K562 (cell line): ENCODE data around the gene BBS5. TPM values are rescaled to one million over a fixed set of nuclear protein-coding genes. Genes with fewer than 3 reads are reported as not detected.

ENCODE experiments used
- FOXJ3 ChIP-seq: sonication (generic); formaldehyde crosslinking; IDR thresholded peaks from 2 replicates; pipeline ENCODE4 v1.4.0; 2020; ENCODE audit warnings: mild to moderate bottlenecking, missing genetic modification reagents
- MCM2 ChIP-seq: fragments of 450-650 bp; IDR thresholded peaks from 2 replicates; pipeline ENCODE4 v1.6.1; 2017; ENCODE audit warnings: low read depth, mild to moderate bottlenecking
- MCM7 ChIP-seq, 2 experiments: fragments of 450-650 bp; IDR thresholded peaks; 2 replicates each; pipeline ENCODE4 v1.6.1; 2016 to 2018
- MTF1 ChIP-seq: fragments of 250-450 bp; sonication (Bioruptor Pico); IDR thresholded peaks from 2 replicates; pipeline ENCODE4 v1.9.0; 2021; ENCODE audit warnings: moderate library complexity, mild to moderate bottlenecking, inconsistent platforms, borderline replicate concordance
- RBBP5 ChIP-seq: fragments of 200-600 bp; sonication (generic); IDR thresholded peaks from 2 replicates; pipeline ENCODE4 v1.6.1; 2012; ENCODE audit warnings: borderline replicate concordance, mild to moderate bottlenecking, low read length, control low read depth, inconsistent platforms; ENCODE audit not compliant: insufficient read depth, poor library complexity, severe bottlenecking
- polyA plus RNA-seq, 8 experiments: library from polyadenylated mRNA; depleted of rRNA in 4 of 8; stranded (reverse) in 5 of 8; unstranded in 3 of 8; fragments of >200 nt; fragmentation: Nextera tagmentation in 2 of 8; fragmentation: Illumina TruSeq in 1 of 8; extraction: Ambion mirVana in 2 of 8; extraction: Trizol in 1 of 8; gene quantifications; 2 replicates each; pipeline versions ENCODE4 v1.2.1 to v1.2.3, GENCODE V29; 2011 to 2014; ENCODE audit warnings: inconsistent platforms in 1 of 8, missing spikeins in 1 of 8
- total RNA-seq, 7 experiments: library from RNA; depleted of rRNA in 6 of 7; stranded (reverse); fragments of >200 nt in 6 of 7; fragmentation: Illumina TruSeq in 2 of 7; extraction: Trizol in 2 of 7; gene quantifications; 2 replicates each; pipeline versions ENCODE4 v1.2.1 to v1.2.3, GENCODE V29; 2011 to 2021; ENCODE audit warnings: low replicate concordance in 1 of 7

Gene BBS5
- total and polyA plus RNA-seq, 9 of the 15 experiments (the other 6 are each of a cell fraction or from before 2014, with no cell fraction given) = 0.48 to 6.9 (median 4.3) TPM

DNA sequence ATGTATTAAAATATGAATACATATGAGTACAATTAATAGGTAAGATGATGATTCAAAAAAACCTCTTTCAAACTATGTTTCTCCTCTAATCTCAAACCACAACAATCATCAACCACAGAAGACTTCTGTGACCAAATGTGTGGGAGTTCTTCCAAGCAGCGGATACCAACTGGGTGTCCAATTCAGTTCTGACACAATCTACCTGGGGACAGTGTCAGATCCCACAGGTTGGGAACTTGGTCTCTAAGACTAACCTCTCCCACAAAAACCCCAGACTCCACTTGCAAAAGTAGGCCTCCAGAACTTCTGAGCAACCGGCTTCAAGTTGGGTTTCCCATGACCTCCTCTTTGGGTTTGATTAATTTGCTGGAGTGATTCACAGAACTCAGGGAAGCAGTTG, 67.5 kb downstream of the BBS5 start (continued):
- TF ChIP-seq MTF1 (CRISPR knock-in tag) (no peak), RBBP5 (no peak), MCM7 (IDR thresholded peaks at IDR 0.05) (no peak), MCM2 (no peak), FOXJ3 (CRISPR knock-in tag) (no peak)

Other genes with a start within 250 kb of the BBS5 start
- 0.18 TPM in 1 of 2 replicates, not detected in the other for gene LRP2, start 117.0 kb upstream of the BBS5 start, total RNA-seq (2014; rRNA removed)
- 0.04 and 0.10 TPM in 2 replicates for gene LRP2, start 117.0 kb upstream of the BBS5 start, total RNA-seq (2014; rRNA removed; fragmentation: Illumina TruSeq; extraction: Trizol)
- 0.04 TPM in 2 replicates for gene LRP2, start 117.0 kb upstream of the BBS5 start, total RNA-seq (2015; rRNA removed; fragmentation: Illumina TruSeq; extraction: Trizol)
- 0.13 TPM in 2 replicates for gene LRP2, start 117.0 kb upstream of the BBS5 start, total RNA-seq (2021)
- 0.07 TPM in 2 replicates for gene LRP2, start 117.0 kb upstream of the BBS5 start, polyA plus RNA-seq (2011; rRNA removed)
- gene LRP2, start 117.0 kb upstream of the BBS5 start, polyA plus RNA-seq (2014; fragmentation: Illumina TruSeq; extraction: Trizol) = 0.03 and 0.09 TPM in 2 replicates
- gene LRP2, start 117.0 kb upstream of the BBS5 start, polyA plus RNA-seq (2014; fragmentation: Nextera tagmentation; extraction: Ambion mirVana) = under 1 TPM; 0.14 to 0.15 TPM
- 0.05 TPM in 1 of 2 replicates, not detected in the other for gene LRP2, start 117.0 kb upstream of the BBS5 start, polyA plus RNA-seq (2014; rRNA removed)
- 0.05 TPM in 1 of 2 replicates, not detected in the other for gene KLHL41, start 30.2 kb downstream of the BBS5 start, total RNA-seq (2014; rRNA removed)
- 0.06 and 0.11 TPM in 2 replicates for gene KLHL41, start 30.2 kb downstream of the BBS5 start, total RNA-seq (2014; rRNA removed; fragmentation: Illumina TruSeq; extraction: Trizol)
- gene KLHL41, start 30.2 kb downstream of the BBS5 start, total RNA-seq (2015; rRNA removed; fragmentation: Illumina TruSeq; extraction: Trizol) = 0.19 and 0.22 TPM in 2 replicates
- 0.09 TPM in 1 of 2 replicates, not detected in the other for gene KLHL41, start 30.2 kb downstream of the BBS5 start, total RNA-seq (2021)
- 0.08 and 0.15 TPM in 2 replicates for gene KLHL41, start 30.2 kb downstream of the BBS5 start, polyA plus RNA-seq (2011; rRNA removed)
- gene KLHL41, start 30.2 kb downstream of the BBS5 start, polyA plus RNA-seq (2014; fragmentation: Illumina TruSeq; extraction: Trizol) = 0.09 and 0.14 TPM in 2 replicates
- under 1 TPM; 0.08 to 0.13 TPM for gene KLHL41, start 30.2 kb downstream of the BBS5 start, polyA plus RNA-seq (2014; fragmentation: Nextera tagmentation; extraction: Ambion mirVana)
- gene KLHL41, start 30.2 kb downstream of the BBS5 start, polyA plus RNA-seq (2014; rRNA removed) = 0.03 and 1.5 TPM in 2 replicates
- gene FASTKD1, start 94.4 kb downstream of the BBS5 start, total RNA-seq (2014; rRNA removed) = 54.2 and 63.5 TPM in 2 replicates
- 134 and 152 TPM in 2 replicates for gene FASTKD1, start 94.4 kb downstream of the BBS5 start, total RNA-seq (2014; rRNA removed; fragmentation: Illumina TruSeq; extraction: Trizol)
- 111 and 119 TPM in 2 replicates for gene FASTKD1, start 94.4 kb downstream of the BBS5 start, total RNA-seq (2015; rRNA removed; fragmentation: Illumina TruSeq; extraction: Trizol)
- 90.0 and 114 TPM in 2 replicates for gene FASTKD1, start 94.4 kb downstream of the BBS5 start, total RNA-seq (2021)
- 93.3 and 125 TPM in 2 replicates for gene FASTKD1, start 94.4 kb downstream of the BBS5 start, polyA plus RNA-seq (2011; rRNA removed)
- gene FASTKD1, start 94.4 kb downstream of the BBS5 start, polyA plus RNA-seq (2014; fragmentation: Illumina TruSeq; extraction: Trizol) = 83.6 and 89.9 TPM in 2 replicates
- 100 to 1,000 TPM; 121 to 132 TPM for gene FASTKD1, start 94.4 kb downstream of the BBS5 start, polyA plus RNA-seq (2014; fragmentation: Nextera tagmentation; extraction: Ambion mirVana)
- 117 and 129 TPM in 2 replicates for gene FASTKD1, start 94.4 kb downstream of the BBS5 start, polyA plus RNA-seq (2014; rRNA removed)
- 47.7 and 52.5 TPM in 2 replicates for gene PPIG, start 104.9 kb downstream of the BBS5 start, total RNA-seq (2014; rRNA removed)
- 124 and 153 TPM in 2 replicates for gene PPIG, start 104.9 kb downstream of the BBS5 start, total RNA-seq (2014; rRNA removed; fragmentation: Illumina TruSeq; extraction: Trizol)
- 122 and 127 TPM in 2 replicates for gene PPIG, start 104.9 kb downstream of the BBS5 start, total RNA-seq (2015; rRNA removed; fragmentation: Illumina TruSeq; extraction: Trizol)
- 63.7 and 75.2 TPM in 2 replicates for gene PPIG, start 104.9 kb downstream of the BBS5 start, total RNA-seq (2021)
- gene PPIG, start 104.9 kb downstream of the BBS5 start, polyA plus RNA-seq (2011; rRNA removed) = 112 and 126 TPM in 2 replicates
- 137 and 165 TPM in 2 replicates for gene PPIG, start 104.9 kb downstream of the BBS5 start, polyA plus RNA-seq (2014; fragmentation: Illumina TruSeq; extraction: Trizol)
- gene PPIG, start 104.9 kb downstream of the BBS5 start, polyA plus RNA-seq (2014; fragmentation: Nextera tagmentation; extraction: Ambion mirVana) = 100 to 1,000 TPM in 1 of 2 experiments, 10 to 100 TPM in 1; 92.9 to 166 TPM
- 86.6 and 91.0 TPM in 2 replicates for gene PPIG, start 104.9 kb downstream of the BBS5 start, polyA plus RNA-seq (2014; rRNA removed)
- 1.1 and 1.2 TPM in 2 replicates for gene CFAP210, start 214.9 kb downstream of the BBS5 start, total RNA-seq (2014; rRNA removed)
- 1.9 and 2.6 TPM in 2 replicates for gene CFAP210, start 214.9 kb downstream of the BBS5 start, total RNA-seq (2014; rRNA removed; fragmentation: Illumina TruSeq; extraction: Trizol)
- 3.6 and 3.8 TPM in 2 replicates for gene CFAP210, start 214.9 kb downstream of the BBS5 start, total RNA-seq (2015; rRNA removed; fragmentation: Illumina TruSeq; extraction: Trizol)
- gene CFAP210, start 214.9 kb downstream of the BBS5 start, total RNA-seq (2021) = 0.63 and 1.00 TPM in 2 replicates
- gene CFAP210, start 214.9 kb downstream of the BBS5 start, polyA plus RNA-seq (2011; rRNA removed) = 0.49 and 0.75 TPM in 2 replicates
- 2.4 and 2.5 TPM in 2 replicates for gene CFAP210, start 214.9 kb downstream of the BBS5 start, polyA plus RNA-seq (2014; fragmentation: Illumina TruSeq; extraction: Trizol)
- gene CFAP210, start 214.9 kb downstream of the BBS5 start, polyA plus RNA-seq (2014; fragmentation: Nextera tagmentation; extraction: Ambion mirVana) = 1 to 10 TPM; 1.2 to 1.3 TPM
- gene CFAP210, start 214.9 kb downstream of the BBS5 start, polyA plus RNA-seq (2014; rRNA removed) = 1.7 and 1.8 TPM in 2 replicates
- 10.0 and 13.4 TPM in 2 replicates for gene PHOSPHO2, start 215.0 kb downstream of the BBS5 start, total RNA-seq (2014; rRNA removed)
- 12.3 and 12.6 TPM in 2 replicates for gene PHOSPHO2, start 215.0 kb downstream of the BBS5 start, total RNA-seq (2014; rRNA removed; fragmentation: Illumina TruSeq; extraction: Trizol)
- 9.4 and 9.9 TPM in 2 replicates for gene PHOSPHO2, start 215.0 kb downstream of the BBS5 start, total RNA-seq (2015; rRNA removed; fragmentation: Illumina TruSeq; extraction: Trizol)
- 10.2 and 11.7 TPM in 2 replicates for gene PHOSPHO2, start 215.0 kb downstream of the BBS5 start, total RNA-seq (2021)
- gene PHOSPHO2, start 215.0 kb downstream of the BBS5 start, polyA plus RNA-seq (2011; rRNA removed) = 8.4 and 12.5 TPM in 2 replicates
- gene PHOSPHO2, start 215.0 kb downstream of the BBS5 start, polyA plus RNA-seq (2014; fragmentation: Illumina TruSeq; extraction: Trizol) = 9.1 and 9.4 TPM in 2 replicates
- gene PHOSPHO2, start 215.0 kb downstream of the BBS5 start, polyA plus RNA-seq (2014; fragmentation: Nextera tagmentation; extraction: Ambion mirVana) = 1 to 10 TPM; 7.8 to 8.9 TPM
- 14.0 and 19.1 TPM in 2 replicates for gene PHOSPHO2, start 215.0 kb downstream of the BBS5 start, polyA plus RNA-seq (2014; rRNA removed)